Stimulated activated CD4-positive, alpha-beta T cell treated with anti-CD3 and anti-CD28 coated beads, Interleukin-2, amount 100 ng/mL, for 48 hours (primary cell): ENCODE measurements around the gene THBS2.
"Not testable (repeated sequence)": the region's sequence is repeated elsewhere in the genome, so short reads cannot be mapped to it uniquely, and the experiment has no call there.

ENCODE experiments used
- DNase-seq, 2 donors: peaks; one replicate each; pipeline ENCODE4 v3.0.0-alpha.2; 2020

The THBS2 gene

GRCh38 chr6:169271158-169271876 lies 17.7 kb upstream of the THBS2 start:
- DNase-seq, result no peak

DNA sequence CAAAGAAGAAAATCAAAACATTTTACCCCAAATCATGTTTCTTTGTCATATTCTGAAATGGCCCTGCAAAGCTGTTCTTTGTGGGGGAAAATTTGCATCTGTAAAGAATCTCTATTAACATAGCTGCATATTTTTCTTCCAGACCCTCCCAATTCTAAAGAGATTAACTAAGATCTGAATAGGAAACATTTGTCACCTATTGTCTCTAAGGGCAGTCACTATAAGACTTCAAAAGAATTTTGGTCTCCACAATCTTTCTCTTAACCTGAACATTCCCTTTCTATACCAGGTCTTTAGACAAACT lies 16.4 kb upstream of the THBS2 start:
- DNase-seq, result not testable (repeated sequence)

- no peak for DNase-seq
These were observed 15.8 kb upstream of the THBS2 start for GRCh38 chr6:169269180-169270076.

DNA sequence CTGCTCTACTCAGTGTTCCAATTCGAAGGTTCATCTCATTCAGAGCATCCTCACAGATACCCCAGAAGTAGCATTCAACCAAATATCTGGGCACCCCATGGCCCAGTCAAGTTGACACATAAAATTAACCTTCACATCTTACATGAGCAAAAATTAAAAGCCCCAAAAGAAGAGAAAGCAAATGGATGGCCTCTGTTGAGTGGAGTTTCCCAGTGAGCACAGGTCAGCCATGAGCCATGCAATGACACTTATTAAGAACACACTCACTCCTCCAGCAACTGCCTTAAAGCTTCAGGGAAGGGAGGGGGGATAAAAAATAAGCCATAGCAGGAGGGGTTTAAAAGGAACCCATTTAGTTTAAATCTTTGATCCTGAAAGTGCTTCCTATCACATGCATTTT lies 14.6 kb upstream of the THBS2 start:
- no peak for DNase-seq

- no peak for DNase-seq
These were observed 13.3 kb upstream of the THBS2 start for GRCh38 chr6:169266746-169267591.

DNA sequence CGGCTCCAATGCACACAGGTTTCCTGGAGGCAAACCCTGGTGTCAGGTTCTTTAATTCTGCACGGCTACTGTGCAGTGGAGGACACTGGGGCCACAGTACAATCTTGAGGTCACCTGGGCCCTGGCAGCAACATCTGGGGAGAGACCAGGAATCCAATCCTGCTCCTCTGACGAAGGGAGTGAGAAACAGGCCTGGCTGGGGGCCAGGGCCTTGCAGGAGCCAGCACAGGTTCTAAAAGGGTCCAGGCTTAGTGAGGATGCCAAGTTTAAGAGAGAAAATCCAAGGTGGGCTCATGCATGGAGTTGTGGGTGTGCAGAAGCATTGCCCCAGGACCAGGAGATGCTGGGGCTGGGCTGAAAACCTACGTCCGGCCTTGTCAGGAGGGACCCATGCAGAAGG lies 12.6 kb upstream of the THBS2 start:
- no peak for DNase-seq

DNA sequence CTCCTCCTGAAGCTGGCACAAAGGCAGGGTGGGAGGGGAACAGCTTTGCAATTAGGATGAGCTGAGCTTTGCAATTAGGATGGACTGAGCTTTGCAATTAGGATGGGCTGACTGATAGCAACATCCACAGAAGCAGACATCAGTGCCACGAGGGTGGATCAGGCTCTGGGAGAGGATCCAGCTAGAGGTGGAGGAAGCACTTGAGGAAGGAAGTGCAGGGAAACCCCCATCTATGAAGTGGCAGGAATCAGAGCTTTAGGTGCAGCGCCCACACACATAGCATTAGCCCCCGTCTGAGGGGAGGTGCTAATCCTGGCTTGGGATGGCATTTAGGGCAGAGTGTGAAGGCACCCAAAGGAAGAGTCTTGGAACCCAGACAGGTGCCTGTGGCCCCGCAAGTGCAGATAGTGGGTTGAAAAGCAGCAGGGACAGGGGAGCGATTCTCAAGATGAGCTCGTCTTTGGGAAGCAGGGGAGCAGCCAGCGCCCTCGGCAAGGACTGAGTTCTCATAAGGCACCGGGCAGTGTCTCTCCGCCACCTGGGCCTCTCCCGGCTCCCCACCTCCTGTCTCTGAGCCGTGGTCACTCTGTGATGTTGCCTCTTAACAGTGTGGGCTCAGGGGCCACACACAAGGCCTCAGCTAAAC lies 12.0 kb upstream of the THBS2 start:
- DNase-seq, result no peak

GRCh38 chr6:169263836-169264608 lies 10.4 kb upstream of the THBS2 start:
- no peak for DNase-seq

DNA sequence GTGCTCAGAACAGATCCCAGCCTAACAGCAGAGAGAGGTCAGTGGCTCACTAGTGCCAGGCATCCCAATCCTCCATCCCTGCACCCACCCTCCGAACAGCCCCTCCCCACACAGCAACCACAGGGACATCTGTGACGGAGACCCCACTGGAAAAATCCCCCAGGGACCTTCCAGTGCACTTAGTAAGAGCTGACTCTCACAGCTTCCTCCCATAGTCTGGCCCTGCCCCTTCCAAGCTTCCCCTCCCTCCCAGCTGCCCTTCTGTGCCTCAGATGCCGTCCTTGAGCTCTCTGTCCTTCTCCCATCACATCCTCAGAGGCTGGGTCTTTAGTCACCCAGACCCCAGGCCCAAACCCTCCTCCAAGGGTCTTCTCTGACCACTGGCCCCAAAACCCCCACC lies 9.7 kb upstream of the THBS2 start:
- DNase-seq, result no peak

GRCh38 chr6:169262602-169263001 lies 9.0 kb upstream of the THBS2 start:
- not testable (repeated sequence) for DNase-seq

- DNase-seq, result no peak
These were observed 2.9 kb upstream of the THBS2 start for GRCh38 chr6:169256518-169256917.

DNA sequence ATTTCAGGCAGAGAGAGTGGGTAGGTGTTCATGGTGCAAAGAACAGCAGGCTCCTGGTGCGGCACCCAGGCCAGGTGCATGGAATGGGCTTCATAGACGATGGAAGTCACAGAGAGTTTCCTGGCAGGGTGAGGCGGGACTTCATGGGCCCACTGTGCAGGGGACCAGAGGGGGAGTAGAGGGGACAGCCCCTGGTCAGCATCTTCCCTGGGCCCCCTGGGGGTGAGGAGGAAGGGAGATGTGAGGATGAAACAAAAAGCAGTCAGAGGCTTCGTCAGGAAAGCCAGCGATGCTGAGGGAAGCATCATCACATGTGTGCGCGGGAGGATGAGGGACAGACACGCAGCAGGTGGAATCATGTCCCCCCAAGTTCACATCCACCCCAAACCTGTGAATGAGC lies 2.4 kb upstream of the THBS2 start:
- no peak for DNase-seq

GRCh38 chr6:169255643-169256042 lies 2.0 kb upstream of the THBS2 start:
- no peak for DNase-seq

- DNase-seq, result no peak
These were observed 1.0 kb upstream of the THBS2 start for GRCh38 chr6:169254456-169255316.

- DNase-seq, result no peak
These were observed 999 bp downstream of the THBS2 start for GRCh38 chr6:169252505-169253189.

DNA sequence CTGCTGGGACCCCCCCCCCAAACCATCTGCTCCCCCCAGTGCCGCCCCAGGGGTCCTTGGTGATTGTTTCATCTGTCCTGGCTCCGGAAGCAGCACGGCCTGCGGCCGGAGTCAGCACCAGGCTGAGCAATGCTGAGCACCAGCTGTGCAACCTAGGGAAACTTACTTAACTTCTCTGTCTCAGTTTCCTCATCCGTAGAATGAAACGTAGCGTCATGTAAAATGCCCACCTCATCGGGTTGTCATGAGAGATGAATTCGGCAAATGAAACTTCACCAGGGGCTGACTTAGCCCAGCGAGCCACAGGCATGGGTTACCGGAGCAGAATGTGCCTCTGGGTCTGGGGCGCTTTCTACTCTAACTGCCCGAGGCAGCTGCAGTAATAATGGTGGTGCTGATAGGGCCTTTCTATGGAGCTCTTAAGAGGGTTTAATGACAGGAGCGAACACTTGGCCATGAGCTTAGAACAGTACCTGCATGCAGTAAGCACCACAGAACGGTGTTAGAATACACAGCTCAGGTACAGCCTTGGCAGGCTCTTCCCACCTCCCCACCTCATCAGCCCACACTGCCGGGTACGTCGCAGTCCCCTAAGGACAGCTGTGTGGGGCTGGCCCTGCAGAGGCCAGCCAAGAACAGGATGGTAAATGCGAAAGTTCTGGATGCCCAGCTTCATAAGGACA lies 1.7 kb downstream of the THBS2 start:
- no peak for DNase-seq

- no peak for DNase-seq
These were observed 2.3 kb downstream of the THBS2 start for GRCh38 chr6:169251371-169251802.

GRCh38 chr6:169250660-169251059 lies 3.0 kb downstream of the THBS2 start:
- no peak for DNase-seq

GRCh38 chr6:169249057-169249456 lies 4.6 kb downstream of the THBS2 start:
- DNase-seq, result no peak

GRCh38 chr6:169248521-169248971 lies 5.1 kb downstream of the THBS2 start:
- no peak for DNase-seq
